ENCODE results near the gene BIN1.

Gene BIN1

GRCh38 chr2:127106991-127107621 is at the start of gene BIN1:
BIN1 (minus strand) TSS chr2:127107154; CDS start chr2:127106943, 211 bp downstream.
- peak; percentile 81 for DNase-seq

- no peak for DNase-seq
Observed at GRCh38 chr2:127155947-127156346, 49.0 kb upstream of the BIN1 start.

- no peak for DNase-seq
Observed at GRCh38 chr2:127155028-127155581, 48.2 kb upstream of the BIN1 start.

- DNase-seq, result no peak
Observed at GRCh38 chr2:127154396-127154795, 47.4 kb upstream of the BIN1 start.

GRCh38 chr2:127153691-127154158 is 46.8 kb upstream of the BIN1 start:
- no peak for DNase-seq

GRCh38 chr2:127150996-127151395 is 44.0 kb upstream of the BIN1 start:
- no peak for DNase-seq

GRCh38 chr2:127149384-127149783 is 42.4 kb upstream of the BIN1 start:
- DNase-seq, result no peak

GRCh38 chr2:127146820-127147502 is 40.0 kb upstream of the BIN1 start:
- no peak for DNase-seq

GRCh38 chr2:127146071-127146725 is 39.2 kb upstream of the BIN1 start:
- no peak for DNase-seq

- DNase-seq, result no peak
Observed at GRCh38 chr2:127145280-127145895, 38.4 kb upstream of the BIN1 start.

- DNase-seq, result no peak
Observed at GRCh38 chr2:127143841-127144782, 37.2 kb upstream of the BIN1 start.

GRCh38 chr2:127142663-127143630 is 36.0 kb upstream of the BIN1 start:
- DNase-seq, result no peak

- DNase-seq, result no peak
Observed at GRCh38 chr2:127140538-127140937, 33.6 kb upstream of the BIN1 start.

- DNase-seq, result no peak
Observed at GRCh38 chr2:127139766-127140165, 32.8 kb upstream of the BIN1 start.

- no peak for DNase-seq
Observed at GRCh38 chr2:127138281-127138680, 31.3 kb upstream of the BIN1 start.

- DNase-seq, result no peak
Observed at GRCh38 chr2:127137741-127138140, 30.8 kb upstream of the BIN1 start.

GRCh38 chr2:127137225-127137624 is 30.3 kb upstream of the BIN1 start:
- no peak for DNase-seq

GRCh38 chr2:127134833-127135830 is 28.2 kb upstream of the BIN1 start:
- DNase-seq, result no peak

- no peak for DNase-seq
Observed at GRCh38 chr2:127134235-127134634, 27.3 kb upstream of the BIN1 start.

GRCh38 chr2:127133793-127134192 is 26.8 kb upstream of the BIN1 start:
- no peak for DNase-seq
